Uterus (tissue), 2 donors: Measurements from ENCODE around the gene TNK1.

ENCODE experiments used
- CTCF ChIP-seq, 4 experiments: fragments of 200-600 bp in 2 of 4; fragments of 450-650 bp in 2 of 4; sonication (generic) in 2 of 4; IDR thresholded peaks; one replicate each; pipeline ENCODE4 v1.5.1; 2016 to 2019; ENCODE audit warnings: antibody characterized with exemption in 4 of 4, mild to moderate bottlenecking in 2 of 4, moderate library complexity in 1 of 4
- POLR2A ChIP-seq, 2 donors: fragments of 450-650 bp; IDR thresholded peaks; one replicate each; pipeline ENCODE4 v1.6.1; 2016; ENCODE audit warnings: antibody characterized with exemption in 2 of 2, mild to moderate bottlenecking in 1 of 2, moderate library complexity in 1 of 2

- TF ChIP-seq CTCF (IDR thresholded peaks at IDR 0.05) (no peak), POLR2A (IDR thresholded peaks at IDR 0.05) (no peak)
Observed at GRCh38 chr17:7410634-7411426, 29.9 kb downstream of the TNK1 start.
